ENCODE data around the gene FADS2. TPM values are rescaled to one million over a fixed set of nuclear protein-coding genes. Genes with fewer than 3 reads are reported as not detected.

The FADS2 gene
- total RNA-seq, 1 experiment from 2014 or later: 246 TPM

DNA sequence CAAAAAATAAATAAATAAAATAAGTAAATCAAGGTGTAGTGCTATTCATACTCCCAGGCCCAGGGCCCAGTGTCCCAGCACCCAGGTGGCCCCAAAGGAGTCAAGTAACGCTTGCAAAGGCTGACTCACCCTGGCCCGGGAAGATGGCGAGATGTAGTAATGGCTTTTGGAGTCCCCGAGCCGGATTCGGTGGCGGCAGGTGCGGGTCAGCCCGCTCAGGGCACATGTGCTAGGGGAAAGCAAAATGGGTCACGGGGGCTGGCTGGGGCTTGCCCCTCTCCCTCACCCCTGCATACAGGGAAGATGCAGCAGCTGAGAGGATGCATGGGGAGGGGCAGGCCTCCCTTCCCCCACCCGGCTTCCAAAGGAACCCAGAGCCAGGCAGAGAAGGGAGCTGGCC, 74.2 kb downstream of the FADS2 start:
- POLR2A ChIA-PET (ENCODE audit: unreplicated experiment): interaction anchor here (0.5 kb wide), 1 partner anchor 208 kb away, joined by 9 read pairs; no protein-coding TSS in a partner anchor

DNA sequence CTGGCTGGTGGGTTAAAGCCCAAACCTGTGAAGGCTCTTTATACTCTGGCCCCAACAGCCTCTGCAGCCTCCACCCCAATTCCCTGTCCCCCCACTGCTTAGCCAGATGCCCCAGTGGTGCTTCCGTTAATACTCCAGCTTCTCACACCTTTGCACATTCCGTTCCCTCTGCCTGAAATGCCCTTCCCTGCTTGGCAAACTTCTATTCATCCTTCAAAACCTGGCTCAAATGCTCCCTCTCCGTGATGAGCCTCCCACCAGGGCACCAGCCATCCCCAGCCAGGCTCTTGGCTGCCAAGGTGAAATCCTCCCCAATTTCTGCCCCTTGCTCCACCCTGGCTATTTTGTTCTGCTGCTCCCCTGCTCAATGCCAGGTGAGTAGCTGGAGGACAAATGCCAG, 75.7 kb downstream of the FADS2 start:
- Histone ChIP-seq H3K4me2 (ENCODE audit: low read length) (no peak overlapping the region), H3K27me3 (ENCODE audit: low read length) (no peaks in the 10 kb centered on the region), H3K4me3 (ENCODE audit: low read length) (no peak overlapping the region), H3K9me2 (replicated peaks; ENCODE audit: low read length) (no peaks in the 10 kb centered on the region), H3K9me3 (ENCODE audit: low read length) (no peaks in the 10 kb centered on the region), H4K20me1 (ENCODE audit: low read length) (no peaks in the 10 kb centered on the region), H2AFZ (ENCODE audit: low read length) (no peak overlapping the region), H3K27ac (ENCODE audit: low read length) (no peak overlapping the region), H3K9ac (ENCODE audit: low read length) (no peak overlapping the region), H3K79me2 (ENCODE audit: low read length) (no peaks in the 10 kb centered on the region), H3F3A (ENCODE audit: low read length, unreplicated experiment) (no peaks in the 10 kb centered on the region), H3K36me3 (ENCODE audit: low read depth, low read length) (no peaks in the 10 kb centered on the region), H3K4me1 (ENCODE audit: insufficient read depth, low read length) (no peaks in the 10 kb centered on the region)
- POLR2A ChIA-PET (ENCODE audit: unreplicated experiment): no interaction called here
- no peak for TF ChIP-seq EZH2 (IDR thresholded peaks at IDR 0.05; ENCODE audit: low read length, unreplicated experiment)
- TF ChIP-seq, protein P1, sequence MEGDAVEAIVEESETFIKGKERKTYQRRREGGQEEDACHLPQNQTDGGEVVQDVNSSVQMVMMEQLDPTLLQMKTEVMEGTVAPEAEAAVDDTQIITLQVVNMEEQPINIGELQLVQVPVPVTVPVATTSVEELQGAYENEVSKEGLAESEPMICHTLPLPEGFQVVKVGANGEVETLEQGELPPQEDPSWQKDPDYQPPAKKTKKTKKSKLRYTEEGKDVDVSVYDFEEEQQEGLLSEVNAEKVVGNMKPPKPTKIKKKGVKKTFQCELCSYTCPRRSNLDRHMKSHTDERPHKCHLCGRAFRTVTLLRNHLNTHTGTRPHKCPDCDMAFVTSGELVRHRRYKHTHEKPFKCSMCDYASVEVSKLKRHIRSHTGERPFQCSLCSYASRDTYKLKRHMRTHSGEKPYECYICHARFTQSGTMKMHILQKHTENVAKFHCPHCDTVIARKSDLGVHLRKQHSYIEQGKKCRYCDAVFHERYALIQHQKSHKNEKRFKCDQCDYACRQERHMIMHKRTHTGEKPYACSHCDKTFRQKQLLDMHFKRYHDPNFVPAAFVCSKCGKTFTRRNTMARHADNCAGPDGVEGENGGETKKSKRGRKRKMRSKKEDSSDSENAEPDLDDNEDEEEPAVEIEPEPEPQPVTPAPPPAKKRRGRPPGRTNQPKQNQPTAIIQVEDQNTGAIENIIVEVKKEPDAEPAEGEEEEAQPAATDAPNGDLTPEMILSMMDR (conservative IDR thresholded peaks at IDR 0.05; ENCODE audit: low read depth, low read length): no peak
- no peak for TF ChIP-seq EZH2phosphoT487 (IDR thresholded peaks at IDR 0.05; ENCODE audit: borderline replicate concordance, low read length)
- CTCF ChIA-PET: interaction anchor here (1.5 kb wide), 1 partner anchor 178 kb away, joined by 4 read pairs; no protein-coding TSS in a partner anchor
- no TSS peak for BruUV-seq (replicated peaks)
- intact Hi-C loops (cut with micrococcal nuclease): no loop called here
- ATAC-seq (no peak), DNase-seq (no peak)

More for the DNA sequence above, 74.2 kb downstream of the FADS2 start:
- no peak for TF ChIP-seq EZH2phosphoT487 (IDR thresholded peaks at IDR 0.05; ENCODE audit: borderline replicate concordance, low read length)
- TF ChIP-seq, protein P1 (conservative IDR thresholded peaks at IDR 0.05; ENCODE audit: low read depth, low read length): no peak
- TF ChIP-seq EZH2 (IDR thresholded peaks at IDR 0.05; ENCODE audit: low read length, unreplicated experiment): no peak
- H2AFZ ChIP-seq (ENCODE audit: low read length): no peak overlapping the region
- no peak overlapping the region for H3K4me2 ChIP-seq (ENCODE audit: low read length)
- no peaks in the 10 kb centered on the region for H4K20me1 ChIP-seq (ENCODE audit: low read length)
- H3K4me1 ChIP-seq (ENCODE audit: insufficient read depth, low read length): no peaks in the 10 kb centered on the region
- no peaks in the 10 kb centered on the region for H3F3A ChIP-seq (ENCODE audit: low read length, unreplicated experiment)
- H3K9ac ChIP-seq (ENCODE audit: low read length): no peak overlapping the region
- no peak overlapping the region for H3K27ac ChIP-seq (ENCODE audit: low read length)
- DNase-seq (no peak), ATAC-seq (no peak)
- H3K9me2 ChIP-seq (replicated peaks; ENCODE audit: low read length): no peaks in the 10 kb centered on the region
- no peaks in the 10 kb centered on the region for H3K27me3 ChIP-seq (ENCODE audit: low read length)
- no TSS peak for BruUV-seq (replicated peaks)
- CTCF ChIA-PET: no interaction called here
- no peaks in the 10 kb centered on the region for H3K9me3 ChIP-seq (ENCODE audit: low read length)
- intact Hi-C loops (cut with micrococcal nuclease): no loop called here
- no peaks in the 10 kb centered on the region for H3K36me3 ChIP-seq (ENCODE audit: low read depth, low read length)
- H3K79me2 ChIP-seq (ENCODE audit: low read length): no peaks in the 10 kb centered on the region
- H3K4me3 ChIP-seq (ENCODE audit: low read length): no peak overlapping the region

DNA sequence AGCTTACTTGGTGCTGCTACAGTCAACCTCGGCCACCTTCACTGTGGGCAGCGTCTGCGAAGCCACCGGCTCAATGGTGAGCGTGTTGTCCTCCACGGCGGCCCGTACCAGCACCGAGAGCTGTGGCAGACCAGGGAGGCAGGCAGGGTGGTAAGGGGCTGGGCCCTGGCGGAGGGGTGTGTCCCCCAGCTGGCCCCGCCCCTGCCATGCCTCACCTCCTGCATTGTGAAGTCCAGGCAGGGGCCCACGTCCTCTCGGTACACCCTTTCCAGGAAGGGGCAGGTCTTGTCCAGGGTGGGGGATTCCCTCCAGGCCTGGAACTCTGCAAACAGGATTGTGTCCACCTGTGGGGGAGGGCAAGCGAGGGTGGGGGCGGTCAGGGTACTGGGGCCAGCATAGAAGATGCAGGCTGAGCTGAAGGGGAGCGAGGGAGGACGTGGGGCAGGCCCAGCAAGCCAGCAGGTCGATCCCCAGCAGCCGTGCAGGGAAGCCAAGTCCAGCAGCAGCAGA, 76.5 kb downstream of the FADS2 start:
- DNase-seq (no peak), ATAC-seq (no peak)
- intact Hi-C loops (cut with micrococcal nuclease): no loop called here
- no TSS peak for BruUV-seq (replicated peaks)
- Histone ChIP-seq H3K79me2 (ENCODE audit: low read length) (no peaks in the 10 kb centered on the region), H3K4me3 (ENCODE audit: low read length) (no peak overlapping the region), H3K4me1 (ENCODE audit: insufficient read depth, low read length) (no peaks in the 10 kb centered on the region), H2AFZ (ENCODE audit: low read length) (no peak overlapping the region), H3K27me3 (ENCODE audit: low read length) (no peaks in the 10 kb centered on the region), H3K9me2 (replicated peaks; ENCODE audit: low read length) (no peaks in the 10 kb centered on the region), H3K36me3 (ENCODE audit: low read depth, low read length) (no peaks in the 10 kb centered on the region), H3K9ac (ENCODE audit: low read length) (no peak overlapping the region), H3F3A (ENCODE audit: low read length, unreplicated experiment) (no peaks in the 10 kb centered on the region), H3K27ac (ENCODE audit: low read length) (no peak overlapping the region), H3K4me2 (ENCODE audit: low read length) (no peak overlapping the region), H3K9me3 (ENCODE audit: low read length) (no peaks in the 10 kb centered on the region), H4K20me1 (ENCODE audit: low read length) (no peaks in the 10 kb centered on the region)
- CTCF ChIA-PET: interaction anchor here (1.5 kb wide), 1 partner anchor 177 kb away, joined by 4 read pairs; no protein-coding TSS in a partner anchor
- TF ChIP-seq EZH2 (IDR thresholded peaks at IDR 0.05; ENCODE audit: low read length, unreplicated experiment): no peak
- TF ChIP-seq, protein P1 (conservative IDR thresholded peaks at IDR 0.05; ENCODE audit: low read depth, low read length): no peak
- no peak for TF ChIP-seq EZH2phosphoT487 (IDR thresholded peaks at IDR 0.05; ENCODE audit: borderline replicate concordance, low read length)
- POLR2A ChIA-PET (ENCODE audit: unreplicated experiment): no interaction called here
